ENCODE measurements around the gene MDC1. TPM values are rescaled to one million over a fixed set of nuclear protein-coding genes. Genes with fewer than 3 reads are reported as not detected.

MDC1 gene
- total RNA-seq, 4 donors from 2014 or later, result 7.0 to 13.2 (median 10.4) TPM

GRCh38 chr6:30703011-30703410 lies 14.1 kb downstream of the MDC1 start:
- TF ChIP-seq CTCF (IDR thresholded peaks at IDR 0.05; ENCODE audit: low read depth), result no peak

GRCh38 chr6:30700340-30700739 lies 16.7 kb downstream of the MDC1 start:
- TF ChIP-seq CTCF (IDR thresholded peaks at IDR 0.05; ENCODE audit: low read depth), result no peak

- no peak for TF ChIP-seq CTCF (IDR thresholded peaks at IDR 0.05; ENCODE audit: low read depth)
Observed at GRCh38 chr6:30696432-30696831, 20.6 kb downstream of the MDC1 start.

- TF ChIP-seq CTCF (IDR thresholded peaks at IDR 0.05; ENCODE audit: low read depth), result no peak
Observed at GRCh38 chr6:30691208-30691847, 25.8 kb downstream of the MDC1 start.

- TF ChIP-seq CTCF (IDR thresholded peaks at IDR 0.05; ENCODE audit: low read depth), result no peak
Observed at GRCh38 chr6:30690403-30691207, 26.5 kb downstream of the MDC1 start, which contains the start of gene NRM. Gene NRM, minus strand, starts transcription at chr6:30690984. Its CDS starts 10 bp downstream, at chr6:30690974.

GRCh38 chr6:30689985-30690384 lies 27.1 kb downstream of the MDC1 start:
- no peak for TF ChIP-seq CTCF (IDR thresholded peaks at IDR 0.05; ENCODE audit: low read depth)

Measured in subcutaneous adipose tissue (tissue), 4 donors.